SK-N-SH treated with all-trans-retinoic acid at 6 μM for 48 hours (cell line): ENCODE results near the gene RRBP1.

Experiments
- ARNTL ChIP-seq: fragments of 450-650 bp; formaldehyde crosslinking; IDR thresholded peaks from 2 replicates; pipeline ENCODE4 v1.5.0; 2020; ENCODE audit warnings: low read depth, mild to moderate bottlenecking, moderate library complexity, borderline replicate concordance
- ESRRG ChIP-seq: fragments of 250-450 bp; sonication (Bioruptor Pico); IDR thresholded peaks from 2 replicates; pipeline ENCODE4 v1.6.1; 2021; ENCODE audit warnings: mild to moderate bottlenecking
- ISL1 ChIP-seq: fragments of 250-450 bp; sonication (Bioruptor Pico); IDR thresholded peaks from 2 replicates; pipeline ENCODE4 v2.1.2; 2022; ENCODE audit warnings: mild to moderate bottlenecking, moderate library complexity
- OSR1 ChIP-seq: fragments of 250-450 bp; sonication (Bioruptor Pico); IDR thresholded peaks from 2 replicates; pipeline ENCODE4 v1.8.0; 2022; ENCODE audit warnings: moderate library complexity, mild to moderate bottlenecking, inconsistent platforms
- RARB ChIP-seq: fragments of 250-450 bp; sonication (Bioruptor Pico); IDR thresholded peaks from 2 replicates; pipeline ENCODE4 v1.8.0; 2021; ENCODE audit warnings: mild to moderate bottlenecking, moderate library complexity
- TCF4 ChIP-seq: fragments of 250-450 bp; sonication (Bioruptor Pico); IDR thresholded peaks from 2 replicates; pipeline ENCODE4 v1.8.0; 2021; ENCODE audit warnings: mild to moderate bottlenecking, moderate library complexity, borderline replicate concordance
- ZFP3 ChIP-seq: fragments of 250-450 bp; sonication (Bioruptor Pico); IDR thresholded peaks from 2 replicates; pipeline ENCODE4 v1.5.0; 2020; ENCODE audit warnings: mild to moderate bottlenecking, moderate library complexity
- ZNF565 ChIP-seq: fragments of 450-650 bp; formaldehyde crosslinking; conservative IDR thresholded peaks from 2 replicates; pipeline ENCODE4 v1.5.0; 2020; ENCODE audit warnings: low read depth, mild to moderate bottlenecking, moderate library complexity
- ZNF70 ChIP-seq: fragments of 450-650 bp; formaldehyde crosslinking; IDR thresholded peaks from 2 replicates; pipeline ENCODE4 v1.5.0; 2020; ENCODE audit warnings: mild to moderate bottlenecking, moderate library complexity
- TF ChIP-seq, protein P1 (sequence below): fragments of 250-450 bp; sonication (Bioruptor Pico); IDR thresholded peaks from 2 replicates; pipeline ENCODE4 v1.8.0; 2020; ENCODE audit warnings: mild to moderate bottlenecking, moderate library complexity, borderline replicate concordance
- TF ChIP-seq, protein P2 (sequence below): fragments of 250-450 bp; sonication (Bioruptor Pico); IDR thresholded peaks from 2 replicates; pipeline ENCODE4 v1.5.1; 2020; ENCODE audit warnings: low read depth, mild to moderate bottlenecking, moderate library complexity

DNA sequence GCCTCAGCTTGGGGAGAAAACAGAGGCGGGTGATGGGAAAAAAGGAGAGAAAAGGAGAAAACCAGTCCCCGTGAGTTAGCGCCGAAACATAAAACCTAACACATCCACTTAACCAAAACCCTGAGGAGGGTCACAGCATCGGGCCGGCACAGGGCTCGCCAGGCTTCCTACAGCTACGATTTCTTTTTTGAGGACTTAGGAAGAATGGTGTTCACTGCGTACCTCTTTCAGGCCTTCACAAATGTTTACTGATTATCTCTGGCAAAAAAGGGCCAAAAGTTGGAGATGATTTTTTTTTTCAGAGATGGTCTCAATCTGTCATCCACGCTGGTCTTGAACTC lies 63.4 kb downstream of the RRBP1 start:
- TF ChIP-seq ZNF565 (CRISPR knock-in tag) = no peak
- TF ChIP-seq ZNF70 (CRISPR knock-in tag) = no peak
- no peak for TF ChIP-seq ZFP3 (CRISPR knock-in tag)
- TF ChIP-seq, protein P1, sequence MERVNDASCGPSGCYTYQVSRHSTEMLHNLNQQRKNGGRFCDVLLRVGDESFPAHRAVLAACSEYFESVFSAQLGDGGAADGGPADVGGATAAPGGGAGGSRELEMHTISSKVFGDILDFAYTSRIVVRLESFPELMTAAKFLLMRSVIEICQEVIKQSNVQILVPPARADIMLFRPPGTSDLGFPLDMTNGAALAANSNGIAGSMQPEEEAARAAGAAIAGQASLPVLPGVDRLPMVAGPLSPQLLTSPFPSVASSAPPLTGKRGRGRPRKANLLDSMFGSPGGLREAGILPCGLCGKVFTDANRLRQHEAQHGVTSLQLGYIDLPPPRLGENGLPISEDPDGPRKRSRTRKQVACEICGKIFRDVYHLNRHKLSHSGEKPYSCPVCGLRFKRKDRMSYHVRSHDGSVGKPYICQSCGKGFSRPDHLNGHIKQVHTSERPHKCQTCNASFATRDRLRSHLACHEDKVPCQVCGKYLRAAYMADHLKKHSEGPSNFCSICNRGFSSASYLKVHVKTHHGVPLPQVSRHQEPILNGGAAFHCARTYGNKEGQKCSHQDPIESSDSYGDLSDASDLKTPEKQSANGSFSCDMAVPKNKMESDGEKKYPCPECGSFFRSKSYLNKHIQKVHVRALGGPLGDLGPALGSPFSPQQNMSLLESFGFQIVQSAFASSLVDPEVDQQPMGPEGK (CRISPR knock-in tag) = no peak
- TF ChIP-seq OSR1 = no peak
- TF ChIP-seq, protein P2, sequence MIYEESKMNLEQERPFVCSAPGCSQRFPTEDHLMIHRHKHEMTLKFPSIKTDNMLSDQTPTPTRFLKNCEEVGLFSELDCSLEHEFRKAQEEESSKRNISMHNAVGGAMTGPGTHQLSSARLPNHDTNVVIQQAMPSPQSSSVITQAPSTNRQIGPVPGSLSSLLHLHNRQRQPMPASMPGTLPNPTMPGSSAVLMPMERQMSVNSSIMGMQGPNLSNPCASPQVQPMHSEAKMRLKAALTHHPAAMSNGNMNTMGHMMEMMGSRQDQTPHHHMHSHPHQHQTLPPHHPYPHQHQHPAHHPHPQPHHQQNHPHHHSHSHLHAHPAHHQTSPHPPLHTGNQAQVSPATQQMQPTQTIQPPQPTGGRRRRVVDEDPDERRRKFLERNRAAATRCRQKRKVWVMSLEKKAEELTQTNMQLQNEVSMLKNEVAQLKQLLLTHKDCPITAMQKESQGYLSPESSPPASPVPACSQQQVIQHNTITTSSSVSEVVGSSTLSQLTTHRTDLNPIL (CRISPR knock-in tag) = no peak
- no peak for TF ChIP-seq ARNTL (CRISPR knock-in tag)
- no peak for TF ChIP-seq TCF4 (CRISPR knock-in tag)
- no peak for TF ChIP-seq ISL1
- TF ChIP-seq RARB = no peak
- no peak for TF ChIP-seq ESRRG
